ENCODE data around the gene RAB23.

The RAB23 gene

GRCh38 chr6:57242505-57242904 is 20.4 kb upstream of the RAB23 start:
- peak; percentile 37 for DNase-seq (ENCODE audit: low spot score)

GRCh38 chr6:57226221-57226620 is 4.1 kb upstream of the RAB23 start:
- DNase-seq (ENCODE audit: low spot score): no peak

GRCh38 chr6:57224769-57225515 is 2.8 kb upstream of the RAB23 start:
- no peak for DNase-seq (ENCODE audit: low spot score)

- DNase-seq (ENCODE audit: low spot score): no peak
Measured at GRCh38 chr6:57222743-57223077, 603 bp upstream of the RAB23 start.

GRCh38 chr6:57221191-57221935 is 744 bp downstream of the RAB23 start:
- DNase-seq (ENCODE audit: low spot score): peak; percentile 61

GRCh38 chr6:57220083-57220703 is 1.9 kb downstream of the RAB23 start:
- DNase-seq (ENCODE audit: low spot score): no peak

GRCh38 chr6:57217270-57217669 is 4.8 kb downstream of the RAB23 start:
- no peak for DNase-seq (ENCODE audit: low spot score)

GRCh38 chr6:57216235-57217101 is 5.6 kb downstream of the RAB23 start:
- DNase-seq (ENCODE audit: low spot score): no peak

GRCh38 chr6:57215260-57215659 is 6.8 kb downstream of the RAB23 start:
- DNase-seq (ENCODE audit: low spot score): no peak

GRCh38 chr6:57210060-57210459 is 12.0 kb downstream of the RAB23 start:
- DNase-seq (ENCODE audit: low spot score): no peak

- no peak for DNase-seq (ENCODE audit: low spot score)
Measured at GRCh38 chr6:57209030-57209429, 13.1 kb downstream of the RAB23 start.

- no peak for DNase-seq (ENCODE audit: low spot score)
Measured at GRCh38 chr6:57207872-57208271, 14.2 kb downstream of the RAB23 start.

GRCh38 chr6:57207141-57207540 is 15.0 kb downstream of the RAB23 start:
- DNase-seq (ENCODE audit: low spot score): peak; percentile 48

GRCh38 chr6:57205550-57206328 is 16.4 kb downstream of the RAB23 start:
- no peak for DNase-seq (ENCODE audit: low spot score)

- DNase-seq (ENCODE audit: low spot score): no peak
Measured at GRCh38 chr6:57201718-57202117, 20.4 kb downstream of the RAB23 start.

GRCh38 chr6:57198926-57199636 is 23.0 kb downstream of the RAB23 start:
- no peak for DNase-seq (ENCODE audit: low spot score)

- DNase-seq (ENCODE audit: low spot score): no peak
Measured at GRCh38 chr6:57195457-57195856, 26.6 kb downstream of the RAB23 start.

GRCh38 chr6:57193177-57193576 is 28.9 kb downstream of the RAB23 start:
- no peak for DNase-seq (ENCODE audit: low spot score)

GRCh38 chr6:57190140-57190539 is 32.0 kb downstream of the RAB23 start:
- DNase-seq (ENCODE audit: low spot score): no peak

GRCh38 chr6:57183336-57183735 is 38.8 kb downstream of the RAB23 start:
- DNase-seq (ENCODE audit: low spot score): no peak

- DNase-seq (ENCODE audit: low spot score): no peak
Measured at GRCh38 chr6:57182017-57182432, 40.1 kb downstream of the RAB23 start.

Data from kidney tubule cell (primary cell).